SK-N-SH (cell line): ENCODE measurements around the gene PTPN6. TPM values are rescaled to one million over a fixed set of nuclear protein-coding genes. Genes with fewer than 3 reads are reported as not detected.

Source experiments
- CTCF ChIA-PET: fragments of 300-600, 350-600 bp; formaldehyde crosslinking; extraction: SDS; loops from one replicate; lab custom pipeline; 2021; lab: Yijun Ruan, JAX
- POLR2A ChIA-PET: fragments of 350-600 bp; sonication (Branson Sonifier 250); formaldehyde crosslinking; extraction: SDS; loops from one replicate; lab custom pipeline; 2020; ENCODE audit warnings: antibody characterized with exemption, inconsistent platforms; lab: Yijun Ruan, JAX
- DNase-seq: peaks from one replicate; pipeline ENCODE4 v3.0.0; 2012
- H2AFZ ChIP-seq: fragments of 200-600 bp; sonication (generic); 2 replicates; pipeline ENCODE4 v1.8.1; 2016; ENCODE audit warnings: antibody characterized with exemption, mild to moderate bottlenecking, low read depth
- H3F3A ChIP-seq: fragments of 200-600 bp; sonication (generic); replicated peaks from 2 replicates; pipeline ENCODE3; 2016; ENCODE audit warnings: antibody characterized with exemption, mild to moderate bottlenecking; ENCODE audit not compliant: insufficient read depth
- H3K27ac ChIP-seq, 2 experiments: fragments of 200-500 bp in 1 of 2; fragments of 200-600 bp in 1 of 2; sonication (Bioruptor generic) in 1 of 2; sonication (generic), shearing (Covaris generic) in 1 of 2; 2 replicates each; pipeline versions ENCODE4 v1.5.1 to v1.6.1; 2014 to 2016; ENCODE audit warnings: low read depth in 2 of 2, inconsistent platforms in 1 of 2, low read length in 1 of 2, mild to moderate bottlenecking in 1 of 2, mixed read lengths in 1 of 2
- H3K27me3 ChIP-seq: fragments of 200-600 bp; sonication (generic), shearing (Covaris generic); 2 replicates; pipeline ENCODE4 v1.6.1; 2016; ENCODE audit warnings: mixed run types; ENCODE audit not compliant: insufficient read depth
- H3K36me3 ChIP-seq, 2 experiments: fragments of 200-500 bp in 1 of 2; fragments of 200-600 bp in 1 of 2; sonication (Bioruptor generic) in 1 of 2; sonication (generic) in 1 of 2; replicated peaks in 1 of 2; 2 replicates each; pipeline versions ENCODE3 to v1.5.1; 2014 to 2016; ENCODE audit warnings: low read length in 1 of 2, mild to moderate bottlenecking in 1 of 2; ENCODE audit not compliant: insufficient read depth in 2 of 2, control insufficient read depth in 1 of 2
- H3K4me1 ChIP-seq, 2 experiments: fragments of 200-500 bp in 1 of 2; fragments of 200-600 bp in 1 of 2; sonication (Bioruptor generic) in 1 of 2; sonication (generic), shearing (Covaris generic) in 1 of 2; 2 replicates each; pipeline versions ENCODE4 v1.5.1 to v1.6.1; 2014 to 2016; ENCODE audit warnings: low read depth in 1 of 2, low read length in 1 of 2, mixed run types in 1 of 2; ENCODE audit not compliant: insufficient read depth in 2 of 2, control insufficient read depth in 1 of 2
- H3K4me2 ChIP-seq: fragments of 200-600 bp; sonication (generic), shearing (Covaris generic); 2 replicates; pipeline ENCODE4 v1.6.1; 2017; ENCODE audit warnings: mixed run types
- H3K4me3 ChIP-seq, 2 experiments: fragments of 200-500 bp in 1 of 2; fragments of 200-600 bp in 1 of 2; sonication (Bioruptor generic) in 1 of 2; sonication (generic), shearing (Covaris generic) in 1 of 2; 2 replicates each; pipeline versions ENCODE4 v1.5.1 to v1.8.1; 2014 to 2016; ENCODE audit warnings: low read depth in 2 of 2, inconsistent platforms in 1 of 2, low read length in 1 of 2, mild to moderate bottlenecking in 1 of 2, mixed read lengths in 1 of 2, moderate library complexity in 1 of 2
- H3K79me2 ChIP-seq: fragments of 200-600 bp; sonication (generic); 2 replicates; pipeline ENCODE4 v1.8.1; 2017; ENCODE audit warnings: mild to moderate bottlenecking; ENCODE audit not compliant: insufficient read depth
- H3K9ac ChIP-seq: fragments of 200-600 bp; sonication (generic); 2 replicates; pipeline ENCODE4 v1.6.1; 2017; ENCODE audit warnings: mixed run types
- H3K9me2 ChIP-seq: fragments of 200-600 bp; sonication (generic); 2 replicates; pipeline ENCODE4 v1.6.1; 2017; ENCODE audit warnings: mixed run types
- H3K9me3 ChIP-seq: fragments of 200-600 bp; sonication (generic); 2 replicates; pipeline ENCODE4 v1.6.1; 2017; ENCODE audit warnings: mixed run types, mild to moderate bottlenecking, moderate library complexity
- H4K20me1 ChIP-seq: fragments of 200-600 bp; sonication (generic); 2 replicates; pipeline ENCODE4 v1.6.1; 2017; ENCODE audit warnings: mild to moderate bottlenecking, mixed run types; ENCODE audit not compliant: insufficient read depth
- CHD2 ChIP-seq: fragments of 150-350 bp; IDR thresholded peaks from 2 replicates; pipeline ENCODE4 v1.6.1; 2018; ENCODE audit warnings: low read length; ENCODE audit not compliant: partially characterized antibody
- ELF1 ChIP-seq: IDR thresholded peaks from 2 replicates; pipeline ENCODE4 v1.4.0; 2012
- EP300 ChIP-seq, 2 experiments: IDR thresholded peaks; 2 replicates each; pipeline versions ENCODE4 v1.4.0 to v1.6.1; 2012; ENCODE audit warnings: borderline replicate concordance in 1 of 2, low read depth in 1 of 2, low read length in 1 of 2
- FOXJ3 ChIP-seq: sonication (generic); formaldehyde crosslinking; IDR thresholded peaks from 2 replicates; pipeline ENCODE4 v1.5.1; 2020; ENCODE audit warnings: mild to moderate bottlenecking, missing genetic modification reagents
- FOXM1 ChIP-seq: IDR thresholded peaks from 2 replicates; pipeline ENCODE4 v1.4.0; 2012; ENCODE audit warnings: low read depth, mild to moderate bottlenecking
- GABPA ChIP-seq: IDR thresholded peaks from 2 replicates; pipeline ENCODE4 v1.4.0; 2012; ENCODE audit warnings: low read depth, mild to moderate bottlenecking
- MAX ChIP-seq: IDR thresholded peaks from 2 replicates; pipeline ENCODE4 v1.4.0; 2012; ENCODE audit warnings: low read depth
- MXI1 ChIP-seq: IDR thresholded peaks from 2 replicates; pipeline ENCODE4 v1.6.1; 2012; ENCODE audit warnings: mild to moderate bottlenecking, low read depth, low read length, improper control_type of control experiment
- NRF1 ChIP-seq: IDR thresholded peaks from 2 replicates; pipeline ENCODE4 v1.6.1; 2012; ENCODE audit warnings: low read depth, mild to moderate bottlenecking, low read length
- RCOR1 ChIP-seq: fragments of 150-350 bp; IDR thresholded peaks from 2 replicates; pipeline ENCODE4 v1.6.1; 2017; ENCODE audit warnings: antibody characterized with exemption, low read length
- RFX5 ChIP-seq: IDR thresholded peaks from 2 replicates; pipeline ENCODE4 v1.6.1; 2012; ENCODE audit warnings: mild to moderate bottlenecking, improper control_type of control experiment, low read length
- RXRA ChIP-seq: IDR thresholded peaks from 2 replicates; pipeline ENCODE4 v1.4.0; 2012; ENCODE audit warnings: low read depth, mild to moderate bottlenecking, borderline replicate concordance
- SMC3 ChIP-seq: IDR thresholded peaks from 2 replicates; pipeline ENCODE4 v1.6.1; 2012; ENCODE audit warnings: low read depth, low read length, improper control_type of control experiment
- TAF1 ChIP-seq: IDR thresholded peaks from 2 replicates; pipeline ENCODE4 v1.6.1; 2012; ENCODE audit warnings: low read depth, mild to moderate bottlenecking, low read length, moderate library complexity, borderline replicate concordance
- TEAD4 ChIP-seq: IDR thresholded peaks from 2 replicates; pipeline ENCODE4 v1.4.0; 2012; ENCODE audit warnings: mild to moderate bottlenecking, borderline replicate concordance; ENCODE audit not compliant: insufficient read depth
- YY1 ChIP-seq: IDR thresholded peaks from 2 replicates; pipeline ENCODE4 v1.4.0; 2012; ENCODE audit warnings: low read depth, mild to moderate bottlenecking
- ZBTB33 ChIP-seq: IDR thresholded peaks from 2 replicates; pipeline ENCODE4 v1.4.0; 2012; ENCODE audit warnings: low read depth, borderline replicate concordance
- WGBS: methylation state at CpG from one replicate; pipeline ENCODE4 v1.1.6; 2017; ENCODE audit warnings: low lambda C conversion rate; 5-methylcytosine and 5-hydroxymethylcytosine counted together
- polyA plus RNA-seq, 3 experiments: library from polyadenylated mRNA; depleted of rRNA; stranded (reverse); fragments of >200 nt; gene quantifications; 2 replicates each; pipeline ENCODE4 v1.2.3, GENCODE V29; 2012
- TF ChIP-seq, protein P1 (sequence below): IDR thresholded peaks from 2 replicates; pipeline ENCODE4 v1.6.1; 2012; ENCODE audit warnings: mild to moderate bottlenecking, low read depth, low read length, moderate library complexity
- TF ChIP-seq, protein P2 (sequence below): fragments of 150-350 bp; IDR thresholded peaks from 2 replicates; pipeline ENCODE4 v1.6.1; 2017; ENCODE audit warnings: antibody characterized with exemption, low read length, low read depth, borderline replicate concordance

Gene PTPN6
- polyA plus RNA-seq, 1 of the 3 experiments (the other 2 are of a cell fraction) = 0.12 TPM

GRCh38 chr12:6958609-6959057 is 7.5 kb downstream of the PTPN6 start:
- Histone ChIP-seq H3K9me2 (no peaks in the 10 kb centered on the region), H3K27ac (no peak overlapping the region), H3K4me2 (no peak overlapping the region), H3F3A (no peaks in the 10 kb centered on the region), H3K4me3 (no peak overlapping the region), H3K36me3 (no peaks in the 10 kb centered on the region), H4K20me1 (no peaks in the 10 kb centered on the region), H3K79me2 (no peaks in the 10 kb centered on the region), H3K9me3 (no peaks in the 10 kb centered on the region), H3K4me1 (peaks cover 0 to 8% of the 10 kb centered on the region in 2 experiments; a peak in 2 of 4 replicates), H3K9ac (no peak overlapping the region), H3K27me3 (no peaks in the 10 kb centered on the region), H2AFZ (no peak overlapping the region)
- 82% methylated on average over 10 of the region's 10 CpGs for whole genome bisulfite sequencing
- CTCF ChIA-PET = interaction anchor here (7.6 to 8.0 kb wide), 2 partner anchors 13 to 33 kb away, joined by 62 to 114 read pairs; partner anchors contain the start of genes C12orf57 and RNU7-1
- peak; percentile 16 for DNase-seq
- POLR2A ChIA-PET = interaction anchor here (1.0 to 1.5 kb wide), 2 partner anchors 14 to 15 kb away, joined by 3 to 5 read pairs; partner anchors contain the start of genes C12orf57 and RNU7-1
- TF ChIP-seq, protein P1, sequence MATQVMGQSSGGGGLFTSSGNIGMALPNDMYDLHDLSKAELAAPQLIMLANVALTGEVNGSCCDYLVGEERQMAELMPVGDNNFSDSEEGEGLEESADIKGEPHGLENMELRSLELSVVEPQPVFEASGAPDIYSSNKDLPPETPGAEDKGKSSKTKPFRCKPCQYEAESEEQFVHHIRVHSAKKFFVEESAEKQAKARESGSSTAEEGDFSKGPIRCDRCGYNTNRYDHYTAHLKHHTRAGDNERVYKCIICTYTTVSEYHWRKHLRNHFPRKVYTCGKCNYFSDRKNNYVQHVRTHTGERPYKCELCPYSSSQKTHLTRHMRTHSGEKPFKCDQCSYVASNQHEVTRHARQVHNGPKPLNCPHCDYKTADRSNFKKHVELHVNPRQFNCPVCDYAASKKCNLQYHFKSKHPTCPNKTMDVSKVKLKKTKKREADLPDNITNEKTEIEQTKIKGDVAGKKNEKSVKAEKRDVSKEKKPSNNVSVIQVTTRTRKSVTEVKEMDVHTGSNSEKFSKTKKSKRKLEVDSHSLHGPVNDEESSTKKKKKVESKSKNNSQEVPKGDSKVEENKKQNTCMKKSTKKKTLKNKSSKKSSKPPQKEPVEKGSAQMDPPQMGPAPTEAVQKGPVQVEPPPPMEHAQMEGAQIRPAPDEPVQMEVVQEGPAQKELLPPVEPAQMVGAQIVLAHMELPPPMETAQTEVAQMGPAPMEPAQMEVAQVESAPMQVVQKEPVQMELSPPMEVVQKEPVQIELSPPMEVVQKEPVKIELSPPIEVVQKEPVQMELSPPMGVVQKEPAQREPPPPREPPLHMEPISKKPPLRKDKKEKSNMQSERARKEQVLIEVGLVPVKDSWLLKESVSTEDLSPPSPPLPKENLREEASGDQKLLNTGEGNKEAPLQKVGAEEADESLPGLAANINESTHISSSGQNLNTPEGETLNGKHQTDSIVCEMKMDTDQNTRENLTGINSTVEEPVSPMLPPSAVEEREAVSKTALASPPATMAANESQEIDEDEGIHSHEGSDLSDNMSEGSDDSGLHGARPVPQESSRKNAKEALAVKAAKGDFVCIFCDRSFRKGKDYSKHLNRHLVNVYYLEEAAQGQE = no peak
- TF ChIP-seq SMC3 (no peak), ZBTB33 (no peak), TAF1 (no peak), RFX5 (no peak), ELF1 (no peak), CHD2 (no peak), FOXM1 (no peak), EP300 (IDR thresholded peaks at IDR 0.05; ENCODE audit: borderline replicate concordance in 1 of 2, low read depth in 1 of 2, low read length in 1 of 2) (no peak), YY1 (no peak), RXRA (no peak), MAX (no peak), MXI1 (no peak), NRF1 (no peak), GABPA (no peak), FOXJ3 (no peak), RCOR1 (no peak), TEAD4 (no peak)
- TF ChIP-seq, protein P2, sequence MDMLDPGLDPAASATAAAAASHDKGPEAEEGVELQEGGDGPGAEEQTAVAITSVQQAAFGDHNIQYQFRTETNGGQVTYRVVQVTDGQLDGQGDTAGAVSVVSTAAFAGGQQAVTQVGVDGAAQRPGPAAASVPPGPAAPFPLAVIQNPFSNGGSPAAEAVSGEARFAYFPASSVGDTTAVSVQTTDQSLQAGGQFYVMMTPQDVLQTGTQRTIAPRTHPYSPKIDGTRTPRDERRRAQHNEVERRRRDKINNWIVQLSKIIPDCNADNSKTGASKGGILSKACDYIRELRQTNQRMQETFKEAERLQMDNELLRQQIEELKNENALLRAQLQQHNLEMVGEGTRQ = no peak
